K562 (cell line): ENCODE results near the gene TOM1L2. TPM values are rescaled to one million over a fixed set of nuclear protein-coding genes. Genes with fewer than 3 reads are reported as not detected.

Experiments used
- ATAC-seq: fragments of 200-7000 bp; cut with Tn5 transposase; 3 replicates; pipeline ENCODE4 v1.9.1; 2020; ENCODE audit warnings: moderate library complexity
- BruUV-seq: library from RNA; stranded (reverse); fragments of 400-500 nt; replicated peaks from 2 replicates; lab custom pipeline; 2021; lab: Mats Ljungman, UMichigan
- CTCF ChIA-PET: fragments of 300-600 bp; formaldehyde crosslinking; extraction: SDS; loops from one replicate; lab custom pipeline; 2021; ENCODE audit warnings: low intra/inter-chr PET ratio; lab: Yijun Ruan, JAX
- POLR2A ChIA-PET: fragments of 300-600, 350-650 bp; sonication (Branson Sonifier 250); formaldehyde crosslinking; extraction: SDS; loops from one replicate; lab custom pipeline; 2021; ENCODE audit warnings: antibody characterized with exemption, inconsistent platforms; lab: Yijun Ruan, JAX
- DNase-seq, 4 experiments: peaks; one replicate each; pipeline versions ENCODE4 v3.0.0 to v3.0.0-alpha.2; 2011 to 2018; ENCODE audit warnings: low spot score in 3 of 4, mixed read lengths in 3 of 4; ENCODE audit errors: extremely low read depth in 1 of 4
- FAIRE-seq: peaks from 2 replicates; lab custom pipeline; 2011; peaks lifted over from hg19 to GRCh38; lab: Jason Lieb, UNC
- H2AFZ ChIP-seq: 2 replicates; pipeline ENCODE4 v1.6.0; 2011; ENCODE audit warnings: low read depth, low read length, control low read depth, inconsistent platforms
- H3K27ac ChIP-seq: fragments of 200-600 bp; 3 replicates; pipeline ENCODE4 v1.8.0; 2011; ENCODE audit warnings: low read depth, mild to moderate bottlenecking, control low read depth, inconsistent platforms, low read length, moderate library complexity, mixed read lengths; ENCODE audit errors: extremely low read depth
- H3K27me3 ChIP-seq, 2 experiments: fragments of 300-600 bp in 1 of 2; 2 replicates in 1 of 2; 3 replicates in 1 of 2; pipeline versions ENCODE4 v1.6.0 to v1.8.0; 2011; ENCODE audit warnings: inconsistent platforms in 2 of 2, low read length in 2 of 2, mild to moderate bottlenecking in 1 of 2, mixed read lengths in 1 of 2, moderate library complexity in 1 of 2; ENCODE audit not compliant: control insufficient read depth in 2 of 2, insufficient read depth in 2 of 2
- H3K36me3 ChIP-seq: fragments of 300-600 bp; 3 replicates; pipeline ENCODE4 v1.8.0; 2011; ENCODE audit warnings: mild to moderate bottlenecking, low read length, inconsistent platforms; ENCODE audit not compliant: control insufficient read depth, insufficient read depth
- H3K4me1 ChIP-seq, 2 experiments: fragments of 200-600 bp in 1 of 2; replicated peaks in 1 of 2; 2 replicates in 1 of 2; 3 replicates in 1 of 2; pipeline versions ENCODE4 v1.5.1 to v1.8.0; 2011; ENCODE audit warnings: inconsistent platforms in 2 of 2, low read length in 2 of 2, mild to moderate bottlenecking in 1 of 2, mixed read lengths in 1 of 2, moderate library complexity in 1 of 2; ENCODE audit not compliant: control insufficient read depth in 2 of 2, insufficient read depth in 2 of 2
- H3K4me2 ChIP-seq: 2 replicates; pipeline ENCODE4 v1.6.1; 2011; ENCODE audit warnings: low read length, control low read depth, inconsistent platforms, mixed read lengths; ENCODE audit not compliant: insufficient read depth
- H3K4me3 ChIP-seq: fragments of 200-600 bp; sonication (generic), shearing (Covaris generic); 2 replicates; pipeline ENCODE4 v1.5.1; 2016; ENCODE audit warnings: control low read depth, inconsistent platforms
- H3K79me2 ChIP-seq: fragments of 200-600 bp; 3 replicates; pipeline ENCODE4 v1.8.0; 2011; ENCODE audit warnings: low read length, inconsistent platforms; ENCODE audit not compliant: control insufficient read depth, insufficient read depth
- H3K9ac ChIP-seq, 2 experiments: 2 replicates each; pipeline versions ENCODE4 v1.6.0 to v1.6.1; 2011; ENCODE audit warnings: low read depth in 2 of 2, low read length in 2 of 2, control low read depth in 1 of 2, inconsistent platforms in 1 of 2, mild to moderate bottlenecking in 1 of 2, mixed read lengths in 1 of 2; ENCODE audit not compliant: insufficient read depth in 1 of 2
- H3K9me1 ChIP-seq: one replicate; pipeline ENCODE4 v1.6.0; 2011; ENCODE audit warnings: inconsistent platforms, mild to moderate bottlenecking, low read length, moderate library complexity; ENCODE audit not compliant: control insufficient read depth, insufficient read depth
- H3K9me3 ChIP-seq: replicated peaks from 2 replicates; pipeline ENCODE4 v1.5.1; 2011; ENCODE audit warnings: low read depth, low read length, inconsistent platforms; ENCODE audit not compliant: control insufficient read depth, insufficient read depth
- H4K20me1 ChIP-seq: replicated peaks from 2 replicates; pipeline ENCODE4 v1.6.1; 2011; ENCODE audit warnings: low read length, inconsistent platforms, mixed read lengths; ENCODE audit not compliant: control insufficient read depth, insufficient read depth
- BHLHE40 ChIP-seq: IDR thresholded peaks from 2 replicates; pipeline ENCODE4 v1.6.1; 2011; ENCODE audit warnings: low read length, improper control_type of control experiment
- THRB ChIP-seq: fragments of 450-650 bp; formaldehyde crosslinking; conservative IDR thresholded peaks from 2 replicates; pipeline ENCODE4 v1.4.0; 2022; ENCODE audit warnings: mild to moderate bottlenecking, missing genetic modification characterization
- ZNF766 ChIP-seq: fragments of 200-800 bp; sonication (Bioruptor generic); conservative IDR thresholded peaks from 2 replicates; pipeline ENCODE4 v1.6.1; 2016; ENCODE audit warnings: missing genetic modification characterization, missing compliant biosample characterization
- in situ Hi-C: fragments of 300-500 bp; cut with MboI; formaldehyde crosslinking; loops from 4 replicates; pipeline ENCODE4 v1.15.0; 2018; ENCODE audit warnings: inconsistent platforms, mixed read lengths
- intact Hi-C: fragments of 100-400 bp; cut with micrococcal nuclease; formaldehyde crosslinking; loops from 2 replicates; pipeline ENCODE4 v1.14.2; 2022
- polyA plus RNA-seq, 8 experiments: library from polyadenylated mRNA; depleted of rRNA in 4 of 8; stranded (reverse) in 5 of 8; unstranded in 3 of 8; fragments of >200 nt; fragmentation: Nextera tagmentation in 2 of 8; fragmentation: Illumina TruSeq in 1 of 8; extraction: Ambion mirVana in 2 of 8; extraction: Trizol in 1 of 8; gene quantifications; 2 replicates each; pipeline versions ENCODE4 v1.2.1 to v1.2.3, GENCODE V29; 2011 to 2014; ENCODE audit warnings: inconsistent platforms in 1 of 8, missing spikeins in 1 of 8
- total RNA-seq, 7 experiments: library from RNA; depleted of rRNA in 6 of 7; stranded (reverse); fragments of >200 nt in 6 of 7; fragmentation: Illumina TruSeq in 2 of 7; extraction: Trizol in 2 of 7; gene quantifications; 2 replicates each; pipeline versions ENCODE4 v1.2.1 to v1.2.3, GENCODE V29; 2011 to 2021; ENCODE audit warnings: low replicate concordance in 1 of 7

Gene TOM1L2
- total and polyA plus RNA-seq, 9 of the 15 experiments (the other 6 are each of a cell fraction or from before 2014, with no cell fraction given): 0.07 to 6.0 (median 2.5) TPM

- no peaks in the 10 kb centered on the region for H3K9me1 ChIP-seq
- no peak for ATAC-seq
- TF ChIP-seq ZNF766 (CRISPR knock-in tag) (peak; percentile 66), THRB (CRISPR knock-in tag) (no peak), BHLHE40 (no peak)
- no peaks in the 10 kb centered on the region for H3K9me3 ChIP-seq
- BruUV-seq: no TSS peak
- no peak overlapping the region for H2AFZ ChIP-seq
- no peaks in the 10 kb centered on the region for H3K27me3 ChIP-seq
- DNase-seq: no peak
- H3K36me3 ChIP-seq: no peaks in the 10 kb centered on the region
- H4K20me1 ChIP-seq: no peaks in the 10 kb centered on the region; the same call in 1 of the 2 replicates
- H3K4me1 ChIP-seq: peaks cover 15 to 25% of the 10 kb centered on the region in 2 experiments; a peak in 4 of 5 replicates
- no peak overlapping the region for H3K4me2 ChIP-seq
- H3K27ac ChIP-seq: no peak overlapping the region
- in situ Hi-C loops (no loop called here), intact Hi-C loops (no loop called here)
- H3K9ac ChIP-seq: no peak overlapping the region
- ChIA-PET POLR2A (interaction anchor here (0.8 kb wide), 1 partner anchor 288 kb away, joined by 3 read pairs; no protein-coding TSS in a partner anchor), CTCF (no interaction called here)
- H3K4me3 ChIP-seq: no peak overlapping the region
- FAIRE-seq: no peak
- H3K79me2 ChIP-seq: no peaks in the 10 kb centered on the region
These were observed 47.3 kb downstream of the TOM1L2 start for GRCh38 chr17:17924857-17925250.
